GM06990 (cell line): ENCODE measurements around the gene VANGL2.

Source experiments
- DNase-seq: peaks from one replicate; pipeline ENCODE4 v3.0.0-alpha.2; 2011; ENCODE audit not compliant: insufficient read length; ENCODE audit errors: extremely low read depth
- H3K27me3 ChIP-seq: replicated peaks from 2 replicates; pipeline ENCODE4 v1.6.0; 2011; ENCODE audit warnings: low read length; ENCODE audit not compliant: control insufficient read depth, insufficient read depth
- H3K36me3 ChIP-seq: 2 replicates; pipeline ENCODE4 v1.5.1; 2011; ENCODE audit warnings: low read length; ENCODE audit not compliant: control insufficient read depth, insufficient read depth
- H3K4me3 ChIP-seq: replicated peaks from 2 replicates; pipeline ENCODE4 v1.5.1; 2011; ENCODE audit warnings: low read depth, mild to moderate bottlenecking, control low read depth, low read length
- TF ChIP-seq, protein P1 (sequence below): IDR thresholded peaks from 2 replicates; pipeline ENCODE4 v1.5.1; 2011; ENCODE audit warnings: low read length, control low read depth, mild to moderate bottlenecking, inconsistent platforms; ENCODE audit not compliant: insufficient read depth, poor library complexity, severe bottlenecking

The VANGL2 gene

DNA sequence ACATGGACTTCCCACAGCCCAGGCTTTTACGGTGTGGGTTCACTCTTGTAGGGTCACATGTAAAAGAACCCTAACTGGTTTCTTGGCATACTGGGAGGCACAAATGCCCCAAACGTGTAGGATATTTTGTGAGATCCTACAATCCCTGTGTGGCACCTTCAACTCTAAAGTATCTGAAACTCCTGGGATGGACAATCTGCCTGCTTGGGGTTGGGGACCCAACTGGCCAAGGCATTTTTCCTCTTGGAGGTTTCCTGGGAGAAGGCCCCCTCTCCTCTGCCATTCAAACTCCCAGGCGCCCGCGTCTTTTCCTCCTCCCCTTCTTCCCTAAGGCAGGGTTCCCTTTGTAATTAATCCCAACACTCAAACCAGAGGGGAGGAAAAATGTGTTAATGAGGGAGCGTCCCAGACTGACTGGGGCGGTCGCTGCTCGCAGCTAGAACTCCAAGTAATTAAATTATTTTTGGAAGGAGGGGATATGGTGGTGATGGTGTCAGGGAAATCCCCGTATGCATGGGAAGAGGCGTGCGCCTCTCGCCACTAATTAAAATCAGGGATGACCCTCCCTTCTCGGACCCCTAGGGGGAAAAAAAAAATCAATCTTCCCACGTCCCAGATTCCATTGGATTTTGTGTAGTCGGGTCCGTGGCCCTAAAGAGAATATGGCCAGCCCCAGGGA lies 681 bp upstream of the VANGL2 start:
- H3K36me3 ChIP-seq, result no peaks in the 10 kb centered on the region
- no peak overlapping the region; the same call in 1 of the 2 replicates for H3K4me3 ChIP-seq
- H3K27me3 ChIP-seq, result no peaks in the 10 kb centered on the region
- DNase-seq, result no peak
- TF ChIP-seq, protein P1, sequence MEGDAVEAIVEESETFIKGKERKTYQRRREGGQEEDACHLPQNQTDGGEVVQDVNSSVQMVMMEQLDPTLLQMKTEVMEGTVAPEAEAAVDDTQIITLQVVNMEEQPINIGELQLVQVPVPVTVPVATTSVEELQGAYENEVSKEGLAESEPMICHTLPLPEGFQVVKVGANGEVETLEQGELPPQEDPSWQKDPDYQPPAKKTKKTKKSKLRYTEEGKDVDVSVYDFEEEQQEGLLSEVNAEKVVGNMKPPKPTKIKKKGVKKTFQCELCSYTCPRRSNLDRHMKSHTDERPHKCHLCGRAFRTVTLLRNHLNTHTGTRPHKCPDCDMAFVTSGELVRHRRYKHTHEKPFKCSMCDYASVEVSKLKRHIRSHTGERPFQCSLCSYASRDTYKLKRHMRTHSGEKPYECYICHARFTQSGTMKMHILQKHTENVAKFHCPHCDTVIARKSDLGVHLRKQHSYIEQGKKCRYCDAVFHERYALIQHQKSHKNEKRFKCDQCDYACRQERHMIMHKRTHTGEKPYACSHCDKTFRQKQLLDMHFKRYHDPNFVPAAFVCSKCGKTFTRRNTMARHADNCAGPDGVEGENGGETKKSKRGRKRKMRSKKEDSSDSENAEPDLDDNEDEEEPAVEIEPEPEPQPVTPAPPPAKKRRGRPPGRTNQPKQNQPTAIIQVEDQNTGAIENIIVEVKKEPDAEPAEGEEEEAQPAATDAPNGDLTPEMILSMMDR, result no peak

DNA sequence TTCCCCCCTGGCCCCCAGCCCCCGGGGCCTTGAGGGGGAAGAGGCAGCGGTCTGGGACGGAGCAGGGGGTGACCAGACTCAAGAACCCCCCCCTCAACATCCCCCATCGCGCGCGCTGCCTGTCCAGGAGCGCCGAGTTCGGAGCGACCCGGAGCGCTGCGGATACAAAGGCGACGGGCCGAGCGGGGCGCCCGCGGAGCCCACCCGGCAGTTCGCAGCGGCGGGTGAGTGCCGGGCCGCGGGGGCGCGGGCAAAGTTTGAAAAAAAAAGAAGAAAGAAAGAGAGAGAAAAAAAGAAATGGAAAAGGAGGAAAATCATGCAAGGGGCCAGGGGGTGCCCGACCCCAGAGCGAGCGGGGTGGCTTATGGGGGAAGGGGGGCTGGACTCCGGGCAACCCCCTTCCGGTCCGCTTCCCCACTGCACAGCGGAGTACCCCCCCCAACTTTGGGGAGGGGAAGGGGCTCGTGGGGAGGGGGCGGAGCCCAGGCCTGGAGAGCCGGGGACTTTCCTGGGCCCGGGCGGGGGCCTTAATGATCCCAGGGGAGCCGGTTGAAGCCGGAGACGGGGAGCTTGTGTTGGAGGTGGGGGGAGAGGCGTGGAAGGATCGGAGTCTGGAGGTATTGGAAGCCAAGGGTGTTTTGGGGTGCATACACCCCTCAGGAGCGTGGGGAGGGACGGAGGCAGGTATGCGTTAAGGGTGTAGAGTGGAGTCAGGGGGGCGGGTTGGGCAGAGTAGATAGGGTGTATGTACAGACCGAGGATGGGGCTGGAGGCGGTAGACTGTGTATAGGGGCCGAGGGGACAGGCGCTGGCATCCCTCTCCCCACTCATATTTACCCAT lies 502 bp downstream of the VANGL2 start:
- no peak for DNase-seq
- no peaks in the 10 kb centered on the region for H3K27me3 ChIP-seq
- H3K4me3 ChIP-seq, result peak overlapping the region; percentile 54
- TF ChIP-seq, protein P1, result no peak
- no peaks in the 10 kb centered on the region for H3K36me3 ChIP-seq

DNA sequence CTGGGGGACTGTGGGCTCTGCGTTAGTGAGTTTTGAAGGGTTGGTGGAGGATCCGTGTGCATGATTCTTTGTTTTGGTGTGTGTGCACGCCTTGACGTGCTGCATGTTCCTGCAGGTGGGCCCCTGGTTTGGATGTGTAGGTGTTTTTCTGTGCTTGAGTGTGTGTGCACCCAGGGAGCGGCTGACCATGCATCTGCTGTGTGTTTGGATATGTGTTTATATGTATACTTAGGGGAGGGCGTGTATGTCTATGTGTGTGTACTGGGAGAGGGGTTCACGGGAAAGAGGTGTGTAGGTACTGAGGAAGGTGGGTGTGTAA lies 1.1 kb downstream of the VANGL2 start:
- DNase-seq, result no peak
- Histone ChIP-seq H3K4me3 (no peak overlapping the region; the same call in 1 of the 2 replicates), H3K27me3 (no peaks in the 10 kb centered on the region), H3K36me3 (no peaks in the 10 kb centered on the region)
- TF ChIP-seq, protein P1, result no peak

DNA sequence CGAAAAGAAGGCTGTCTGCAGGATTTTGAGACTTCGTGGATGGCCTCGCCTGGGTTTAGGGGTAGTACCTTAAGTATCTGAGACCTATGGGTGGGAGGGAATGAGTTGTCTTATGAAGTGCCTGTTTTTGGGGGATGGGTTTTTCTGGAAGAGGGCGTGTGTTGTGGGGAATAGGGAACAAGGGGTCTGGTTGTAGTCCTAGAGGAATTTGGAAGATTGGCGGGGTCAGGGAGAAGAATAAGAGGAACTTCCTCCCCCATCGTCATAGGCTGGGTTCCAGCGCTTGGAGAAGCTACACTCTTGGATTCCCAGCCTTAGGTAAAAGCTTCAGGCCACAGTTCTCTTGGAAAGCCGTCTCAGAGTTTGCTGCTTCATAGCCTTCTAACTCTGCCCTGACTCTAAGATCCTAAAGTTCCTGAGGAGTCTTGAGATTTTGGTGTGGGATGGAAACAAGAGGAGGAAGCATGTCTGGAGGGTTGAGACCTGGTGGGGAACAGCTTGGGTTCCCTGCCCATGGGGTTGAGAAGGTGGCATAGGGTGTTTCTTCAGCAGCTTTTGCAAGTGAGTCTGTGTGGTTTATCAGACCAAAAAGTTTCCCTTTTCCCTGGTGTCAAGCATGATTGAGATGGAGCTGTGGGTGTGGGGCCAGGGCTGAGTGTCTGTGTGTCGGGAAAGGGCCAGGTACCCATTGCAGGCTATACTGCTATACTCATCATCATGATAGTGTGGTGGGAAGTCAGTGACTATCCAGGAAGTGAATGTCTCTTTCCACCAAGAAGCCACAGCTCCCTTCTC lies 1.8 kb downstream of the VANGL2 start:
- TF ChIP-seq, protein P1, result no peak
- no peaks in the 10 kb centered on the region for H3K36me3 ChIP-seq

GRCh38 chr1:160403244-160403643 lies 2.9 kb downstream of the VANGL2 start:
- TF ChIP-seq, protein P1, result no peak
- H3K27me3 ChIP-seq, result no peaks in the 10 kb centered on the region
- H3K4me3 ChIP-seq, result no peak overlapping the region
- no peaks in the 10 kb centered on the region for H3K36me3 ChIP-seq
- DNase-seq, result no peak

More for the DNA sequence above, 1.8 kb downstream of the VANGL2 start:
- Histone ChIP-seq H3K4me3 (no peak overlapping the region), H3K27me3 (no peaks in the 10 kb centered on the region)
- no peak for DNase-seq
